Breast epithelium (tissue), 4 donors: Measurements from ENCODE around the gene FCN2. TPM values are rescaled to one million over a fixed set of nuclear protein-coding genes. Genes with fewer than 3 reads are reported as not detected.

ENCODE experiments used
- DNase-seq, 2 donors: peaks; one replicate each; pipeline ENCODE4 v3.0.0-alpha.2; 2019; ENCODE audit warnings: low spot score in 2 of 2
- H3K27ac ChIP-seq, 2 donors: fragments of 200-600 bp; sonication (generic) in 1 of 2; one replicate each; pipeline ENCODE4 v1.5.1; 2016 to 2019; ENCODE audit warnings: mild to moderate bottlenecking in 1 of 2
- H3K27me3 ChIP-seq, 2 donors: fragments of 200-600 bp; sonication (generic) in 1 of 2; one replicate each; pipeline versions ENCODE4 v1.5.1 to v1.6.0; 2017 to 2019; ENCODE audit warnings: control low read depth in 1 of 2, mild to moderate bottlenecking in 1 of 2
- H3K36me3 ChIP-seq: fragments of 200-600 bp; one replicate; pipeline ENCODE4 v1.5.1; 2019
- H3K4me1 ChIP-seq, 2 donors: fragments of 200-600 bp; sonication (generic); one replicate each; pipeline ENCODE4 v1.5.1; 2016 to 2019; ENCODE audit warnings: control low read depth in 1 of 2
- H3K4me3 ChIP-seq, 3 donors: fragments of 200-600 bp; sonication (generic); 1 replicate in 2 of 3; 2 replicates in 1 of 3; pipeline ENCODE4 v1.5.1; 2016 to 2019; ENCODE audit warnings: mild to moderate bottlenecking in 3 of 3, moderate library complexity in 2 of 3
- H3K9me3 ChIP-seq, 2 donors: fragments of 200-600 bp; sonication (generic) in 1 of 2; one replicate each; pipeline ENCODE4 v1.5.1; 2016 to 2019; ENCODE audit warnings: control low read depth in 1 of 2
- POLR2A ChIP-seq: fragments of 450-650 bp; IDR thresholded peaks from one replicate; pipeline ENCODE4 v1.6.1; 2016; ENCODE audit warnings: antibody characterized with exemption, mild to moderate bottlenecking, moderate library complexity
- POLR2AphosphoS5 ChIP-seq, 3 donors: sonication (generic); formaldehyde crosslinking; IDR thresholded peaks; one replicate each; pipeline ENCODE4 v1.6.1; 2017; ENCODE audit warnings: antibody characterized with exemption in 3 of 3
- intact Hi-C: fragments of 100-400 bp; cut with DNase I; formaldehyde crosslinking; loops from one replicate; pipeline ENCODE4 v1.15.1; 2023; ENCODE audit warnings: low total_unique reads
- total RNA-seq, 3 donors: library from RNA; depleted of rRNA; stranded (reverse); fragments of >200 nt; gene quantifications; one replicate each; pipeline ENCODE4 v1.1.0, GENCODE V29; 2016
- TF ChIP-seq, protein P1 (sequence below), 3 donors: fragments of 450-650 bp; IDR thresholded peaks; one replicate each; pipeline ENCODE4 v1.5.1; 2016 to 2017; ENCODE audit warnings: antibody characterized with exemption in 3 of 3, mild to moderate bottlenecking in 3 of 3, moderate library complexity in 3 of 3

FCN2 gene
- total RNA-seq = 1 to 10 TPM in 2 of 3 donors, under 1 TPM in 1; 0.73 to 2.0 (median 1.8) TPM

DNA sequence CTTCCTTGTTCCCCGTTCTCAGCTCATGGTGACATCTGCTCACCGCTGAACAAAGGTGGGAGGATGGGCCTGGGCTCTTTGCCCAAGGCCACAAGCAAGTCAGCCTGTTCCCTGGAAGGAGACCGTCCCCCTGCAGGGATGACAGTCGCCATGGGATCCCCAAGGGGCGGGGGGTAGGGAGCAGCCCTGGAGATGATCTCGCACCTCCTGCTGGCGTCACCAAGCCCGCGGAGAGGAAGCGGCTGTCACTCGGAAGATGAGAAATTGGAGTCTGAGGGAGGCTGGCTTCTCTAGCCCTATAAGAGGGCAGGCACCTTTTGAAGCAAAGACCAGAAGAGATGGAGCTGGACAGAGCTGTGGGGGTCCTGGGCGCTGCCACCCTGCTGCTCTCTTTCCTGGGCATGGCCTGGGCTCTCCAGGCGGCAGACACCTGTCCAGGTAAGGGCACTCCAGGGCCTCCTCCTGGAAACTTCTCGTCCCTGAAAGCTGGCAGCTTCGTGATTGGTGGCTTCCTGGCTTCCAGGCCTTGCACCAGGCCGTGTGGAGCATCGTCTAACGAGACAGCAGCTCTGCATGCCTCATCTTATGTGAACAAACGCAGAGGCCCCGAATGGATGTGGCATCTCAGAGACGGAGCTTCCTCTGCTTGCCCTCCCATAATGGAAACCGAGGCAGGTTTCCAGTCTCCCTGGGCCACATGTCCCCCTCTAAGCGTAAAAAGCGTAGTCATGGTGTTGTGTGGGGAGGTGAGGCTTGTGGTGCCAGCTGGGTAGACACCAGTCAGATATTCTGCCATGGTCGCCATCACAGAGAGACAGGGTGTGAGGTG, at the start of gene FCN2:
Gene FCN2, plus strand, starts transcription at position 327 of the 829 bp plus-strand sequence. Its CDS starts 12 bp downstream, at position 339.
- TF ChIP-seq, protein P1, sequence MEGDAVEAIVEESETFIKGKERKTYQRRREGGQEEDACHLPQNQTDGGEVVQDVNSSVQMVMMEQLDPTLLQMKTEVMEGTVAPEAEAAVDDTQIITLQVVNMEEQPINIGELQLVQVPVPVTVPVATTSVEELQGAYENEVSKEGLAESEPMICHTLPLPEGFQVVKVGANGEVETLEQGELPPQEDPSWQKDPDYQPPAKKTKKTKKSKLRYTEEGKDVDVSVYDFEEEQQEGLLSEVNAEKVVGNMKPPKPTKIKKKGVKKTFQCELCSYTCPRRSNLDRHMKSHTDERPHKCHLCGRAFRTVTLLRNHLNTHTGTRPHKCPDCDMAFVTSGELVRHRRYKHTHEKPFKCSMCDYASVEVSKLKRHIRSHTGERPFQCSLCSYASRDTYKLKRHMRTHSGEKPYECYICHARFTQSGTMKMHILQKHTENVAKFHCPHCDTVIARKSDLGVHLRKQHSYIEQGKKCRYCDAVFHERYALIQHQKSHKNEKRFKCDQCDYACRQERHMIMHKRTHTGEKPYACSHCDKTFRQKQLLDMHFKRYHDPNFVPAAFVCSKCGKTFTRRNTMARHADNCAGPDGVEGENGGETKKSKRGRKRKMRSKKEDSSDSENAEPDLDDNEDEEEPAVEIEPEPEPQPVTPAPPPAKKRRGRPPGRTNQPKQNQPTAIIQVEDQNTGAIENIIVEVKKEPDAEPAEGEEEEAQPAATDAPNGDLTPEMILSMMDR (IDR thresholded peaks at IDR 0.05) = no peak
- TF ChIP-seq POLR2A (no peak), POLR2AphosphoS5 (IDR thresholded peaks at IDR 0.05) (no peak)
- no peaks in the 10 kb centered on the region for H3K4me1 ChIP-seq
- H3K9me3 ChIP-seq = no peaks in the 10 kb centered on the region
- no peaks in the 10 kb centered on the region for H3K36me3 ChIP-seq
- intact Hi-C loops = no loop called here
- H3K27ac ChIP-seq = no peak within 1 kb of the TSS
- no peaks in the 10 kb centered on the region for H3K27me3 ChIP-seq
- no peak within 1 kb of the TSS for H3K4me3 ChIP-seq
- peak in 1 of 2 donors; percentile 10 for DNase-seq

- H3K4me1 ChIP-seq = no peaks in the 10 kb centered on the region
- intact Hi-C loops = no loop called here
- no peak overlapping the region for H3K27ac ChIP-seq
- H3K27me3 ChIP-seq = no peaks in the 10 kb centered on the region
- no peaks in the 10 kb centered on the region for H3K36me3 ChIP-seq
- no peak for DNase-seq
- H3K4me3 ChIP-seq = no peak overlapping the region
- H3K9me3 ChIP-seq = no peaks in the 10 kb centered on the region
- TF ChIP-seq, protein P1 (IDR thresholded peaks at IDR 0.05) = no peak
- TF ChIP-seq POLR2A (no peak), POLR2AphosphoS5 (IDR thresholded peaks at IDR 0.05) (no peak)
Measured at GRCh38 chr9:134830926-134831720, 49.5 kb upstream of the FCN2 start.

DNA sequence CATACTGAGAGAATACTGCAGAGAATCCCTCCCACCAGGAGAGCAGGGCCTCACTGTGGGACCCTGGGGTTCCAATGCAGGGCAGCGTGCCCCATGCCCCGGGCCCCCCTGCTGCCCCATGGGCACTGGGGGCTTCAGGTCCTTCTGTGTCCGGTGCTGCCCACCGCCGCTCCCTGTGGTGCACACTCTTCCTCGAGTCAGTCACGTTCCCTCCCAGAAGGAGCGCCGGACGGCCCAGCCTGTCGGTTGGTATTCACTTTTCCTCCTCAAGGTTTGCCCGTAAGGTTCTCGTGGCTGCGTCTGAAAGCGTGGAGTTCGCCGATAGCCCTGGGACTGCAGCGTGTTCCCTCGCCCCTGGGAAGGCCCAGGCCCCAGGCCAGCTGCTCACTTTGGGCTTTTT, 48.1 kb upstream of the FCN2 start:
- no peak overlapping the region for H3K4me3 ChIP-seq
- intact Hi-C loops = no loop called here

GRCh38 chr9:134833294-134833880, 47.2 kb upstream of the FCN2 start:
- TF ChIP-seq POLR2AphosphoS5 (IDR thresholded peaks at IDR 0.05) (no peak), POLR2A (no peak)
- TF ChIP-seq, protein P1 (IDR thresholded peaks at IDR 0.05) = no peak
- DNase-seq = no peak
- no peaks in the 10 kb centered on the region for H3K4me1 ChIP-seq
- H3K4me3 ChIP-seq = no peak overlapping the region
- no peaks in the 10 kb centered on the region for H3K36me3 ChIP-seq
- no peaks in the 10 kb centered on the region for H3K27me3 ChIP-seq
- no peak overlapping the region for H3K27ac ChIP-seq
- intact Hi-C loops = no loop called here
- no peaks in the 10 kb centered on the region for H3K9me3 ChIP-seq

More for the DNA sequence above, 48.1 kb upstream of the FCN2 start:
- Histone ChIP-seq H3K27me3 (no peaks in the 10 kb centered on the region), H3K4me1 (no peaks in the 10 kb centered on the region), H3K9me3 (no peaks in the 10 kb centered on the region), H3K36me3 (no peaks in the 10 kb centered on the region), H3K27ac (no peak overlapping the region)
- no peak for TF ChIP-seq POLR2A
- DNase-seq = no peak

- Histone ChIP-seq H3K27ac (no peak overlapping the region), H3K4me1 (no peaks in the 10 kb centered on the region), H3K9me3 (no peaks in the 10 kb centered on the region), H3K27me3 (no peaks in the 10 kb centered on the region), H3K36me3 (no peaks in the 10 kb centered on the region), H3K4me3 (no peak overlapping the region)
- intact Hi-C loops = no loop called here
- TF ChIP-seq POLR2A = no peak
- DNase-seq = no peak
Measured at GRCh38 chr9:134834217-134834956, 46.2 kb upstream of the FCN2 start.
